Stimulated activated CD4-positive, alpha-beta T cell treated with anti-CD3 and anti-CD28 coated beads, TNF-alpha, amount 100 ng/mL, for 48 hours (primary cell): Measurements from ENCODE around the gene CEMP1.
"Not testable (repeated sequence)": the region's sequence is repeated elsewhere in the genome, so short reads cannot be mapped to it uniquely, and the experiment has no call there.

ENCODE experiments used
- DNase-seq, 3 donors: peaks; one replicate each; pipeline ENCODE4 v3.0.0-alpha.2; 2020; ENCODE audit warnings: low read depth in 3 of 3

Gene CEMP1

GRCh38 chr16:2537451-2538379 is 6.5 kb upstream of the CEMP1 start, which contains the start of gene PDPK1:
Gene PDPK1, plus strand, starts transcription at chr16:2538021. Its CDS starts 92 bp downstream, at chr16:2538113.
- DNase-seq, result peak; percentile 81 to 91 (median 90)

GRCh38 chr16:2535625-2536013 is 4.4 kb upstream of the CEMP1 start:
- DNase-seq, result no peak

- DNase-seq, result not testable (repeated sequence)
Measured at GRCh38 chr16:2534335-2534734, 3.1 kb upstream of the CEMP1 start.

- DNase-seq, result no peak
Measured at GRCh38 chr16:2533912-2534311, 2.7 kb upstream of the CEMP1 start.

- DNase-seq, result not testable (repeated sequence)
Measured at GRCh38 chr16:2533142-2533755, 2.0 kb upstream of the CEMP1 start.

GRCh38 chr16:2532494-2533141 is 1.4 kb upstream of the CEMP1 start:
- peak in 1 of 3 donors; percentile 62 for DNase-seq

- peak; percentile 94 to 98 (median 95) for DNase-seq
Measured at GRCh38 chr16:2531696-2532493, 687 bp upstream of the CEMP1 start.

GRCh38 chr16:2530629-2531318 is 434 bp downstream of the CEMP1 start:
- DNase-seq, result no peak

GRCh38 chr16:2529961-2530628 is 1.1 kb downstream of the CEMP1 start:
- DNase-seq, result no peak

- DNase-seq, result no peak
Measured at GRCh38 chr16:2529061-2529931, 1.9 kb downstream of the CEMP1 start.

GRCh38 chr16:2528161-2529060 is 2.8 kb downstream of the CEMP1 start:
- no peak for DNase-seq

- DNase-seq, result no peak
Measured at GRCh38 chr16:2527784-2528100, 3.5 kb downstream of the CEMP1 start.

- no peak for DNase-seq
Measured at GRCh38 chr16:2527071-2527783, 4.0 kb downstream of the CEMP1 start.

GRCh38 chr16:2526135-2526534 is 5.1 kb downstream of the CEMP1 start:
- DNase-seq, result no peak

- no peak for DNase-seq
Measured at GRCh38 chr16:2524339-2524938, 6.8 kb downstream of the CEMP1 start.

GRCh38 chr16:2523801-2524231 is 7.4 kb downstream of the CEMP1 start:
- no peak for DNase-seq

- no peak for DNase-seq
Measured at GRCh38 chr16:2520784-2521531, 10.2 kb downstream of the CEMP1 start.
